MM.1S (cell line): ENCODE results near the gene TXK.

Source experiments
- EZH2 ChIP-seq: fragments of 300-600 bp; sonication (generic); optimal IDR thresholded peaks from 2 replicates; pipeline ENCODE3; 2017; ENCODE audit warnings: low read depth, mild to moderate bottlenecking, antibody characterized with exemption, low read length, mixed read lengths
- EZH2phosphoT487 ChIP-seq: fragments of 300-600 bp; sonication (generic); IDR thresholded peaks from 2 replicates; pipeline ENCODE4 v1.6.1; 2018; ENCODE audit warnings: antibody characterized with exemption, low read length
- TF ChIP-seq, protein P1 (sequence below): fragments of 300-600 bp; sonication (generic); IDR thresholded peaks from 2 replicates; pipeline ENCODE4 v1.5.1; 2016; ENCODE audit warnings: antibody characterized with exemption, low read length, mixed read lengths

- TF ChIP-seq EZH2, result no peak
- TF ChIP-seq, protein P1, sequence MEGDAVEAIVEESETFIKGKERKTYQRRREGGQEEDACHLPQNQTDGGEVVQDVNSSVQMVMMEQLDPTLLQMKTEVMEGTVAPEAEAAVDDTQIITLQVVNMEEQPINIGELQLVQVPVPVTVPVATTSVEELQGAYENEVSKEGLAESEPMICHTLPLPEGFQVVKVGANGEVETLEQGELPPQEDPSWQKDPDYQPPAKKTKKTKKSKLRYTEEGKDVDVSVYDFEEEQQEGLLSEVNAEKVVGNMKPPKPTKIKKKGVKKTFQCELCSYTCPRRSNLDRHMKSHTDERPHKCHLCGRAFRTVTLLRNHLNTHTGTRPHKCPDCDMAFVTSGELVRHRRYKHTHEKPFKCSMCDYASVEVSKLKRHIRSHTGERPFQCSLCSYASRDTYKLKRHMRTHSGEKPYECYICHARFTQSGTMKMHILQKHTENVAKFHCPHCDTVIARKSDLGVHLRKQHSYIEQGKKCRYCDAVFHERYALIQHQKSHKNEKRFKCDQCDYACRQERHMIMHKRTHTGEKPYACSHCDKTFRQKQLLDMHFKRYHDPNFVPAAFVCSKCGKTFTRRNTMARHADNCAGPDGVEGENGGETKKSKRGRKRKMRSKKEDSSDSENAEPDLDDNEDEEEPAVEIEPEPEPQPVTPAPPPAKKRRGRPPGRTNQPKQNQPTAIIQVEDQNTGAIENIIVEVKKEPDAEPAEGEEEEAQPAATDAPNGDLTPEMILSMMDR, result no peak
- TF ChIP-seq EZH2phosphoT487, result no peak
Measured at GRCh38 chr4:48134081-48134480, at the start of gene TXK.
